Measurements from ENCODE around the gene JMJD8. TPM values are rescaled to one million over a fixed set of nuclear protein-coding genes. Genes with fewer than 3 reads are reported as not detected.

The JMJD8 gene
- total RNA-seq, 4 donors from 2014 or later, result 83.1 to 119 (median 101) TPM

DNA sequence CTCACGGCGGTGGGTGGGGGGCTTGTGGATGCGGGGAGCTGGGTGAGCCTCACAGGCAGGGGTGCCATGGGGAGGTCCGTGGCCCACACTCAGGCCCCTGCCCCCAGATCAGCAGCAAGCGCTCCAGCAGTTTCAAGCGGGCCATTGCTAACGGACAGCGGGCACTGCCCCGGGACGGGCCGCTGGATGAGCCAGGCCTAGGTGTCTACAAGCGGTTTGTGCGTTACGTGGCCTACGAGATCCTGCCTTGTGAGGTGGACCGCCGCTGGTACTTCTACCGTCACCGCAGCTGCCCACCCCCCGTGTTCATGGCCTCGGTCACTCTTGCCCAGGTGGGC is 7.6 kb downstream of the JMJD8 start:
- no peaks in the 10 kb centered on the region for H3K27me3 ChIP-seq
- H3K9me3 ChIP-seq, result no peaks in the 10 kb centered on the region
- no peak for DNase-seq (ENCODE audit: low spot score in 2 of 2)
- 79 to 86% methylated on average over 18 to 20 of the region's 21 CpGs for WGBS, 2 donors
- peaks cover 0 to 37% (median 0%) of the 10 kb centered on the region in 3 donors for H3K36me3 ChIP-seq
- H3K27ac ChIP-seq, result no peak overlapping the region
- TF ChIP-seq, protein P1, sequence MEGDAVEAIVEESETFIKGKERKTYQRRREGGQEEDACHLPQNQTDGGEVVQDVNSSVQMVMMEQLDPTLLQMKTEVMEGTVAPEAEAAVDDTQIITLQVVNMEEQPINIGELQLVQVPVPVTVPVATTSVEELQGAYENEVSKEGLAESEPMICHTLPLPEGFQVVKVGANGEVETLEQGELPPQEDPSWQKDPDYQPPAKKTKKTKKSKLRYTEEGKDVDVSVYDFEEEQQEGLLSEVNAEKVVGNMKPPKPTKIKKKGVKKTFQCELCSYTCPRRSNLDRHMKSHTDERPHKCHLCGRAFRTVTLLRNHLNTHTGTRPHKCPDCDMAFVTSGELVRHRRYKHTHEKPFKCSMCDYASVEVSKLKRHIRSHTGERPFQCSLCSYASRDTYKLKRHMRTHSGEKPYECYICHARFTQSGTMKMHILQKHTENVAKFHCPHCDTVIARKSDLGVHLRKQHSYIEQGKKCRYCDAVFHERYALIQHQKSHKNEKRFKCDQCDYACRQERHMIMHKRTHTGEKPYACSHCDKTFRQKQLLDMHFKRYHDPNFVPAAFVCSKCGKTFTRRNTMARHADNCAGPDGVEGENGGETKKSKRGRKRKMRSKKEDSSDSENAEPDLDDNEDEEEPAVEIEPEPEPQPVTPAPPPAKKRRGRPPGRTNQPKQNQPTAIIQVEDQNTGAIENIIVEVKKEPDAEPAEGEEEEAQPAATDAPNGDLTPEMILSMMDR (IDR thresholded peaks at IDR 0.05), result no peak
- TF ChIP-seq POLR2A (IDR thresholded peaks at IDR 0.05), result no peak
- TF ChIP-seq EP300 (IDR thresholded peaks at IDR 0.05), result no peak
- H3K4me3 ChIP-seq, result no peak overlapping the region
- H3K4me1 ChIP-seq, result peaks cover 0 to 41% (median 24%) of the 10 kb centered on the region in 4 donors

DNA sequence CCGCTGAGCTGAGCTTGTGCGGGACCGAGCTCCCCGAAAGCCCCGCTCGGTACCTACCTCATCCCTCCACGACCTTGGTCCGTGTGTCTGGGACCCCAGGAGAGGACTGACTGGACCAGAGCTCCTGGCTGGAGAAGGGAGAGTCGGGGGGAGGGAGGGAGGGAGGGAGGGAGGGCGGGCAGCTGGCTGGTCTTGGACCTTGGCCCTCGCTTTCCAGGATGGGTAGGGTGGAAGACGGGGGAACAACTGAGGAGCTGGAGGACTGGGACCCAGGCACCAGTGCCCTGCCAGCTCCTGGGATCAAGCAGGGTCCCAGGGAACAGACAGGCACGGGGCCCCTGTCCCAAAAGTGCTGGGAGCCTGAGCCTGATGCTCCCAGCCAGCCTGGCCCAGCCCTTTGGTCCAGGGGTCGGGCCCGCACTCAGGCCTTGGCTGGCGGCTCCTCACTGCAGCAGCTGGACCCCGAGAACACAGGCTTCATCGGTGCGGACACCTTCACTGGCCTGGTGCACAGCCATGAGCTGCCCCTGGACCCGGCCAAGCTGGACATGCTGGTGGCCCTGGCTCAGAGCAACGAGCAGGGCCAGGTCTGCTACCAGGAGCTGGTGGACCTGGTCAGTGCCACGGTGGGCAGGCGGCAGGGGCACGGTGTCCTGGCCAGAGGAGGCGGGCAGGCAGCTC is 8.1 kb downstream of the JMJD8 start:
- no peak for DNase-seq (ENCODE audit: low spot score in 2 of 2)
- TF ChIP-seq POLR2A (IDR thresholded peaks at IDR 0.05) (no peak), EP300 (IDR thresholded peaks at IDR 0.05) (no peak)
- TF ChIP-seq, protein P1 (IDR thresholded peaks at IDR 0.05), result no peak
- Histone ChIP-seq H3K4me1 (peaks cover 0 to 36% (median 19%) of the 10 kb centered on the region in 4 donors), H3K9me3 (no peaks in the 10 kb centered on the region), H3K4me3 (peak overlapping the region in 2 of 4 donors; percentile 15 to 33), H3K36me3 (peaks cover 0 to 38% (median 0%) of the 10 kb centered on the region in 3 donors), H3K27me3 (no peaks in the 10 kb centered on the region), H3K27ac (peak overlapping the region in 2 of 4 donors; percentile 17 to 48)
- 17 to 28% methylated on average over 14 to 18 of the region's 25 CpGs for WGBS, 2 donors

DNA sequence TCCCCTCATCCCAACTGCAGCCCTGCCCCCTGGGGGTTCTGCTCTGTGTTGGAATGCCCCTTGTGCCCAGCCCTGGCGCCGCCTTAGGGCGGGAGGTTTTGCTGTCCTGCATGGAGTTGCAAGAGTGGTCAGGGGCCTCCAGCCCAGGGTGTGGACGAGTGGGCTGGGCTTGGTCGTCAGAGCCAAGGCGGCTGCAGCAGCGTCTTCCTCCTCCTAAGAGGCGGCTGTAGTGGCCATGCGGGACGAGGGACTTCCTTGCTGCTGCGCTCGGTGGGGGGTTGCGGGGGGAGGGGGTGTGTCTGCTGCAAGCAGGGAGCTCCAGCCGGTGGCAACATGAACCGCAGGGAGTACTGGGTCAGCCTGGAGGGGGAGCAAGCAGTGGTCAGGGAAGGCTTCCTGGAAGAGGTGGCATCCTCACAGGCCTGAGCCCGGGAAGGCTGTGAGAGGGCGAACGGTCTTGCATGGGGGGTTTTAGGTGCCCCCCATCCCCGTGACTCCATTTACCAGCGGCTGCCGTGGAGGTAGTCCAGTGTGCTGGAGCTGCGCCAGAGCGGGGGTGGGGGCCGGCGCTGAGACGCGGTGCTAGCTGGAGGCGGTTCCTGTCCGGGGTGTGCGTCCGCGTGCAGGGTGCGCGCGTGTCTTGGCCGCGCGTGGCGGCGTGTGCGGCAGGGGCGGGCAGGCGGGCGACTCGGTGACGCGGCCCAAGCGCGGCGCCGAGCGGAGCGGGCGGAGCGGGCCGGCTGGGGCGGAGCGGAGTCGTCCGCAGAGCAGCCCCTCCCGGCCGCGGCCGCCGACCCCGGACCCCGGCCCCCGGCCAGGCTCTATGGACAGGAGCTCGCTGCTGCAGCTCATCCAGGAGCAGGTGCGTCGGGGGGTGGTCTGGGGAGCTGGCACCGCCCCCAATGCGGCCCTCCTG is 8.9 kb downstream of the JMJD8 start, which contains the start of gene RHBDL1:
RHBDL1 (plus strand) TSS at position 704 of the 916 bp plus-strand sequence; CDS start at position 824, 120 bp downstream.
- peaks cover 0 to 46% (median 4%) of the 10 kb centered on the region in 3 donors for H3K36me3 ChIP-seq
- no peaks in the 10 kb centered on the region for H3K9me3 ChIP-seq
- peak within 1 kb of the TSS in 2 of 4 donors; percentile 42 to 48 for H3K27ac ChIP-seq
- no peaks in the 10 kb centered on the region for H3K27me3 ChIP-seq
- WGBS, 2 donors, result 4 to 11% methylated on average over 24 to 40 of the region's 73 CpGs
- DNase-seq (ENCODE audit: low spot score in 2 of 2), result no peak
- TF ChIP-seq, protein P1 (IDR thresholded peaks at IDR 0.05), result no peak
- no peak for TF ChIP-seq POLR2A (IDR thresholded peaks at IDR 0.05)
- no peak for TF ChIP-seq EP300 (IDR thresholded peaks at IDR 0.05)
- peaks cover 0 to 34% (median 17%) of the 10 kb centered on the region in 4 donors for H3K4me1 ChIP-seq
- H3K4me3 ChIP-seq, result peak within 1 kb of the TSS in 2 of 4 donors; percentile 15 to 33

DNA sequence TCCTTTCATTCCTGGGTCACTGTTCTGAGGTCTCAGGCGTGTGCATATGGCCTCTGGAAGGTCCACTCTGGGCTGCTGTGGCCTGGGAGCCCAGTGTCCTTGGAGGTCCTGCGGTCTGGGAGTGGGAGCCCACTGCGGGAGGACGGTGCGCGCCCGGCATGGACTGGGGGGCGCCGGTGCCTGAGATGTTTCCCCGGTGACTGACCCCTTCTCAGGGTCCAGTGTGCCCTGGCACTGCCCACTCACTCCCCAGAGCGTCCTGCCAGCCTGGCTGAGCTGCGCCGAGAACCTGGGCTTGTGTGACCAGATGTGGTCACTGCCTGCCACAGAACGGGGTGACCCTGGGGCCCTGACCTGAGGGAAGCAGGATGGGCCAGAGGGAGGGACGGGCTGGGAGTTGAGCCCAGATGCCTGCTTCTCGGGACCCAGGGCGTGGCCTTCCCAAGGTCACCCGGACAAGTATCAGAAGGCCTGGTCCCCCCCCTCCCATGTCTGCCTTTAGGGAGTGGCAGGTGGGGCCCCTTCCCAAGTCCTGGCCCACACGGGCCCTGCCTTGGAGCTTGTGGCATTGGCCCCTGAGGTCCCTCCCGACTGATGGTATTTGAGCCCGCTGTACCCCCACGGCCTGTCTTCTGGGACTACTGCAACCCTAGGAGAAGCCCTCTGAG is 9.8 kb downstream of the JMJD8 start:
- peak overlapping the region in 2 of 4 donors; percentile 17 to 48 for H3K27ac ChIP-seq
- peaks cover 0 to 55% (median 4%) of the 10 kb centered on the region in 3 donors for H3K36me3 ChIP-seq
- peaks cover 0 to 40% (median 16%) of the 10 kb centered on the region in 4 donors for H3K4me1 ChIP-seq
- H3K27me3 ChIP-seq, result no peaks in the 10 kb centered on the region
- H3K9me3 ChIP-seq, result no peaks in the 10 kb centered on the region
- WGBS, 2 donors, result 70 to 76% methylated on average over 15 to 22 of the region's 22 CpGs
- H3K4me3 ChIP-seq, result no peak overlapping the region
- no peak for DNase-seq (ENCODE audit: low spot score in 2 of 2)
- TF ChIP-seq EP300 (IDR thresholded peaks at IDR 0.05) (no peak), POLR2A (IDR thresholded peaks at IDR 0.05) (no peak)
- TF ChIP-seq, protein P1 (IDR thresholded peaks at IDR 0.05), result no peak

Data from tibial nerve (tissue), 4 donors.